Measurements from ENCODE around the gene MLPH. TPM values are rescaled to one million over a fixed set of nuclear protein-coding genes. Genes with fewer than 3 reads are reported as not detected.

MLPH gene
- total RNA-seq, 1 donor from 2014 or later: 34.6 TPM

DNA sequence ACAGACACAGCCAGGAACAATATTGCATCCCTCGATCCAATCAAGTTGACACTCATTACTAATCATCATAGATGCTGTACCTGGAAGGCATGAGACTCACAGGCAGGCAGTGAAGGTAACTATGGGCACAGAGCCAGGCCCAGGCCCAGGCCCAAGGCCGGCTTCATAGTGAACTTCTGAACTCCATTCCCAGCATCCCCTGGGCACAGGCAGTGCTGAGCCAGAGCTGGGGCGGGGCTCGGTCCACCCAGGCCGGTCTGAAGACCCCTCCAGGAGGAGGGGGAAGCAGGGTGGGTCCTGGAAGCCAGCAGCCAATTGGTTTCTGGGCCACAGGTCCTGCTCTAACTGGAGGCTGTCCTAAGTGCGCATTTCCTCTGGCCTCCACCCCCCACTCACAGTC lies 37.6 kb downstream of the MLPH start:
- Histone ChIP-seq H3K36me3 (peaks cover 0 to 21% of the 10 kb centered on the region in 2 donors), H3K27me3 (no peaks in the 10 kb centered on the region), H3K4me3 (no peak overlapping the region), H3K9me3 (no peaks in the 10 kb centered on the region), H3K4me1 (no peaks in the 10 kb centered on the region), H3K27ac (no peak overlapping the region)
- intact Hi-C loops (cut with DNase I): no loop called here
- no peak for TF ChIP-seq POLR2A (IDR thresholded peaks at IDR 0.05)
- TF ChIP-seq POLR2AphosphoS5 (IDR thresholded peaks at IDR 0.05; ENCODE audit: insufficient read depth in 1 of 2, low read depth in 1 of 2): no peak
- TF ChIP-seq, protein P1, sequence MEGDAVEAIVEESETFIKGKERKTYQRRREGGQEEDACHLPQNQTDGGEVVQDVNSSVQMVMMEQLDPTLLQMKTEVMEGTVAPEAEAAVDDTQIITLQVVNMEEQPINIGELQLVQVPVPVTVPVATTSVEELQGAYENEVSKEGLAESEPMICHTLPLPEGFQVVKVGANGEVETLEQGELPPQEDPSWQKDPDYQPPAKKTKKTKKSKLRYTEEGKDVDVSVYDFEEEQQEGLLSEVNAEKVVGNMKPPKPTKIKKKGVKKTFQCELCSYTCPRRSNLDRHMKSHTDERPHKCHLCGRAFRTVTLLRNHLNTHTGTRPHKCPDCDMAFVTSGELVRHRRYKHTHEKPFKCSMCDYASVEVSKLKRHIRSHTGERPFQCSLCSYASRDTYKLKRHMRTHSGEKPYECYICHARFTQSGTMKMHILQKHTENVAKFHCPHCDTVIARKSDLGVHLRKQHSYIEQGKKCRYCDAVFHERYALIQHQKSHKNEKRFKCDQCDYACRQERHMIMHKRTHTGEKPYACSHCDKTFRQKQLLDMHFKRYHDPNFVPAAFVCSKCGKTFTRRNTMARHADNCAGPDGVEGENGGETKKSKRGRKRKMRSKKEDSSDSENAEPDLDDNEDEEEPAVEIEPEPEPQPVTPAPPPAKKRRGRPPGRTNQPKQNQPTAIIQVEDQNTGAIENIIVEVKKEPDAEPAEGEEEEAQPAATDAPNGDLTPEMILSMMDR (IDR thresholded peaks at IDR 0.05): no peak
- no peak for DNase-seq (ENCODE audit: extremely low spot score in 2 of 2)

DNA sequence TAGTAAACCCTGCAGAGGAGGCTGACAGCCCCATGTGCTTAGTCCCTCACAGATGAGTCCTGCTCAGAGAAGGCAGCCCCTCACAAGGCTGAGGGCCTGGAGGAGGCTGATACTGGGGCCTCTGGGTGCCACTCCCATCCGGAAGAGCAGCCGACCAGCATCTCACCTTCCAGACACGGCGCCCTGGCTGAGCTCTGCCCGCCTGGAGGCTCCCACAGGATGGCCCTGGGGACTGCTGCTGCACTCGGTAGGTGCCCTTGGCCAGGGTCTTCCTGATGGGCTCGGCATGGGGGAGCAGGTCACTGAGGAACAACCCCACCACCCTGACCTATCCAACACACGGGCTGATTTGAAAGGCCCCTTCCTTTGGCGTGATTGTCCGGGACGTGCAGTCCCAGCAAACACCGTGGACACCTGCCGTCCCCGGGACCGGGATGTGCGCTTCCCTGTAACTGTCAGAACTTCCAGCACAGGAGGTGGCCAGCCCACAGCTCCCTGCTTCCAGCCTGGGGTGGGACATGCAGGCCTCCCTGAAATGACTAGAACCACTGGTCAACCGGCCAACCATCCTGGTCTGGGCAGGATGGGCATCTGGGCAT lies 38.6 kb downstream of the MLPH start:
- no peaks in the 10 kb centered on the region for H3K27me3 ChIP-seq
- H3K9me3 ChIP-seq: no peaks in the 10 kb centered on the region
- H3K4me3 ChIP-seq: no peak overlapping the region
- H3K27ac ChIP-seq: no peak overlapping the region
- TF ChIP-seq, protein P1 (IDR thresholded peaks at IDR 0.05): no peak
- TF ChIP-seq POLR2A (IDR thresholded peaks at IDR 0.05): no peak
- TF ChIP-seq POLR2AphosphoS5 (IDR thresholded peaks at IDR 0.05; ENCODE audit: insufficient read depth in 1 of 2, low read depth in 1 of 2): no peak
- H3K36me3 ChIP-seq: peaks cover 0 to 21% of the 10 kb centered on the region in 2 donors
- H3K4me1 ChIP-seq: no peaks in the 10 kb centered on the region
- intact Hi-C loops (cut with DNase I): no loop called here
- no peak for DNase-seq (ENCODE audit: extremely low spot score in 2 of 2)

DNA sequence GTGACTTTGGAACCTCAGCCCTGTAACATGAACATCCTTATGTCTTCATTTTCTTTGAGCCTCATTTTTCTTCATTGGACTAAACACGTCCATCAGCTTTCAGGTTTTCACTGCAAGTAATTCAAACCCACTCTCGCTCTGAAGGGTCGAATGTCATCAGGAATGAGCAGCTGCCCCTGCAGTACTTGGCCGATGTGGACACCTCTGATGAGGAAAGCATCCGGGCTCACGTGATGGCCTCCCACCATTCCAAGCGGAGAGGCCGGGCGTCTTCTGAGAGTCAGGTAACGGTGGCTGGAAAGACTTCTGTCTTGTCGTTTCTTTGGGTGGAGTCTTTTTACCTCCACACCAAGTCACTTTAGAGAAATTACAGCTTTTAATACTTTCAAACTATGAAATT lies 40.2 kb downstream of the MLPH start:
- intact Hi-C loops (cut with DNase I): no loop called here
- peaks cover 0 to 21% of the 10 kb centered on the region in 2 donors for H3K36me3 ChIP-seq

DNA sequence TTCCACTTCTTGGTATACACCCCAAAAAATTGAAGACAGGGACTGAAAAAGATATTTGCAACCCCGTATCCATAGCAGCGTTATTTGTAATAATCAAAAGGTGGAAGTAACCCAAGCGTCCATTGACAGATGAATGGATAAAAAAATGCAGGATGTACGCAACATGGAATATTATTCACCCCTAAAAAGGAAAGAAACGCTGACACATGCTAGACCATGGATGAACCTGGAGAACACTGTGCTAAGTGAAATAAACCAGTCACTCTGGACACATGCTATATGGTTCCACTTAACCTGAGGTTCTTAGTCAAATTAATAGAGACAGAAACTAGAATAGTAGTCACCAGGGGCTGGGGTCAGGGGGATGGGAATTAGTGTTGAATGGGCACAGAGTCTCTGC lies 40.7 kb downstream of the MLPH start:
- Histone ChIP-seq H3K27me3 (no peaks in the 10 kb centered on the region), H3K4me3 (no peak overlapping the region), H3K36me3 (peaks cover 0 to 21% of the 10 kb centered on the region in 2 donors), H3K27ac (no peak overlapping the region), H3K4me1 (no peaks in the 10 kb centered on the region), H3K9me3 (no peaks in the 10 kb centered on the region)
- no peak for TF ChIP-seq POLR2AphosphoS5 (IDR thresholded peaks at IDR 0.05; ENCODE audit: insufficient read depth in 1 of 2, low read depth in 1 of 2)
- no peak for DNase-seq (ENCODE audit: extremely low spot score in 2 of 2)
- intact Hi-C loops (cut with DNase I): no loop called here

More for the DNA sequence above, 40.2 kb downstream of the MLPH start:
- Histone ChIP-seq H3K9me3 (no peaks in the 10 kb centered on the region), H3K27me3 (no peaks in the 10 kb centered on the region), H3K27ac (no peak overlapping the region), H3K4me1 (no peaks in the 10 kb centered on the region), H3K4me3 (no peak overlapping the region)
- TF ChIP-seq, protein P1 (IDR thresholded peaks at IDR 0.05): no peak
- TF ChIP-seq POLR2AphosphoS5 (IDR thresholded peaks at IDR 0.05; ENCODE audit: insufficient read depth in 1 of 2, low read depth in 1 of 2) (no peak), POLR2A (IDR thresholded peaks at IDR 0.05) (no peak)
- no peak for DNase-seq (ENCODE audit: extremely low spot score in 2 of 2)

DNA sequence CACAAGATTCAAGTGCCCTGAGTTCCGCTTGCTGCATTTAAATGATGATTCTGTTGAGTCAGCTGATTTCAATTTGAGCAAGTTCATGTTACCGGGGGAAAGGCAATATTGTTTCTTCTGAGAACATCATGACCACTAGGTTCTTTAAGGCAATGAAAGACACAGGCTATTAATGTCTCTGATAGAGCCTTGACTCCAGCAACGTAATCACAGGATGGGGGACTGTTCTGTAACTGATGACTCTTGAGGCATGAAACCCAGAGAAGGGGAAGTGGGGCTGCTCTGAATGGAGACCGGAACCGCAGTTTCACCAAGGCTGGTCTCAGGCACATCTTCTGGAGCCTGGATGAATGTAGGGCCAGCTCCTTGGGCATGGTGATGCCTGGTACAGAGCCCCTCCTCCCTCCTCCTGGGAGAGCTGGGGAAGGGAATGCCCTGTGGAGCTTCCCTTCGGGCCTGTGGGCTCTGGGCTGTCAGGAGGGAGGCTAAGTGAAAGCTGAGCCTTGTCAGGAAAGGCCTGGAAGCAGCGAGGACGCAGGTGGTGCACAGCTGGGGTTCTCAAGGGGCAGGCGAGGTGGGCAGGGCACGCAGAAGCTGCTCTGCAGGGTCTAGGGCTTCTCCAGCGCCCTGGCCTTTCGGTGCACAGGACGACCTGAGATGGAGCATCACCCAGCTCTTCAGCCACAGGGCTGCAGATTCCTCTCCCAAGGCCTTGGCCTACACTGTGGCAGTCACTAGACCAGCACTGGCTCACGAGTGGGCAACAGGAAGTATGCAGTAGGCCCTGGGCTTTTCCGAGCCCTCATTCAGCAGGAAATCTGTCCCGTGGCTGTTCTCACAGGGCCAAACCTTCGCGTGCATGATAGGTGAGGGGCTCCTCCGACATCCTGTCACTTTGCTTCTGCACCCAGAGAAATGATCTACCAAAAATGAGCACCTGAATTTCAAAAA lies 42.7 kb downstream of the MLPH start:
- no peaks in the 10 kb centered on the region for H3K4me1 ChIP-seq
- no peaks in the 10 kb centered on the region for H3K9me3 ChIP-seq
- peaks cover 0 to 21% of the 10 kb centered on the region in 2 donors for H3K36me3 ChIP-seq
- no peaks in the 10 kb centered on the region for H3K27me3 ChIP-seq
- H3K27ac ChIP-seq: no peak overlapping the region
- intact Hi-C loops (cut with DNase I): no loop called here
- TF ChIP-seq POLR2A (IDR thresholded peaks at IDR 0.05): no peak
- no peak for DNase-seq (ENCODE audit: extremely low spot score in 2 of 2)
- no peak overlapping the region for H3K4me3 ChIP-seq
